NCI-H1694 (cell line): ENCODE data around the gene LIPG.

Experiments
- DNase-seq: peaks from one replicate; lab custom pipeline; 2025; lab: John Stamatoyannopoulos, UW

LIPG gene

GRCh38 chr18:49546719-49547273 is 15.1 kb upstream of the LIPG start:
- no peak for DNase-seq

DNA sequence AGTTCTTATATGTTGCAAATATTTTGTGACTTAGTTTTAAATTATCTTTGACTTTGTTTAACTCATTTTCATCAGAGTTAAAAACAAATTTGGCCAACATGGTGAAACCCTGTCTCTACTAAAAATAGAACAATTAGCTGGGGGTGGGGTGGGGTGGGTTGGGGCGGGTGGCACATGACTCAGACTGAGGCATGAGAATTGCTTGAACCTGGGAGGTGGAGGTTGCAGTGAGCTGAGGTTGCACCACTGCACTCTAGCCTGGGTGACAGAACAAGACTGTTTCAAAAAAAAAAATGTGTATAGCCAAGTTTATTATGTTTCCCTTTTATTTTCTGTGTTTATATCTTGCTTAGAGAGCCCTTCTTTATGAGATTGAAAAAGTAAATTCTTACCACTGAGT is 14.2 kb upstream of the LIPG start:
- DNase-seq: no peak

- no peak for DNase-seq
Measured at GRCh38 chr18:49548229-49548636, 13.6 kb upstream of the LIPG start.

DNA sequence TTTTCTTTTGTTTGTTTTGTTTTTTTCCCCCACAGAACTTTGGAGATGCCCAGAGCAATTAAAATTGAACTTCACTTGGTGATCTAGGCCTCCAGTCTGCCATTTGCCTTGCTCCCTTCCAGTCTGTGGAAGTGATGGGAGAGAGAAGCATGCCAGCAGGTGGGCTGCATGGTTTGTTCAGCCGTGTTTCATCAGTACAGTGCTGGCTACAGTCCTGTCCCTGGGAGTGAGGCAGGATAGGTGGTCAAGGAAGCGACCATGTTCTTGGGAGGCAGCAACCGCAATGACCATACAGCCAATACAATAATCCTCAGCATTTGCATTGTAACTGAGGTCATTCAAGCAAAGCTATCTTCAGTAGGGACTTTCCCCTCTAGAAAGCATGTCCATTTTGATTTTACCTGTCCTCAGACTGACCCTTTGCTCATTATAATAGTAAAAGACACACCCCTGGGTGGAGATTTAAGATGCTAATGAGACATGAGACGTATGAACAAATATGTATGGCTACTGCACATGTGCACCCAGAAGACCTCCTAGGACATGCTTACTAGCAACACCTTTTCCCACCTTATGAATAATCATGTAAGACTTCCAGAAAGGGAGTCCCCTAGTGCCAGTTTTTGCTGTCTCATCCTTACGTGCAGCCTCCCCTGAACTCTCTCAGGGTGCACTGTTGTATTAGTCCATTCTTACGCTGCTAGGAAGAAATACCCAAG is 11.1 kb upstream of the LIPG start:
- no peak for DNase-seq

GRCh38 chr18:49553003-49553402 is 8.9 kb upstream of the LIPG start:
- no peak for DNase-seq

DNA sequence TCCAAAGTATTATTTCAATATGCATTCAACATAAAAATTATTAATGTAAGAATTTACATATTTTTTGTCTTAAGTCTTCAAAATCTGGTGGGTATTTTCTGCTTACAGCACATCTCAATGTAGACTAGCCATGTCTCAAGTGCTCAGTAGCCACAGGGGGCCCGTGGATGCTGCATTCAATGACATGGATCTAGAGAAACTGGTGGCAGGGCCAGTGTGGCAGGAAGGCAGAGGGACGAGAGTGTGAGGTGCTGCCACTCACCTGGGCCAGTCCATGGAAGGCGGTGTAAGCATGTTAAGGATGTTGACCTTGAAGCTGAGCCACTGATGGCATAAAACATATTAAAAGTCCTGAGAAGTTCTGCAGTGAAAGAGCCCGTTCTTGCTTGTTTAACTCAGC is 6.2 kb upstream of the LIPG start:
- no peak for DNase-seq

GRCh38 chr18:49558356-49558755 is 3.5 kb upstream of the LIPG start:
- DNase-seq: no peak

GRCh38 chr18:49559326-49559931 is 2.4 kb upstream of the LIPG start:
- peak; percentile 36 for DNase-seq

DNA sequence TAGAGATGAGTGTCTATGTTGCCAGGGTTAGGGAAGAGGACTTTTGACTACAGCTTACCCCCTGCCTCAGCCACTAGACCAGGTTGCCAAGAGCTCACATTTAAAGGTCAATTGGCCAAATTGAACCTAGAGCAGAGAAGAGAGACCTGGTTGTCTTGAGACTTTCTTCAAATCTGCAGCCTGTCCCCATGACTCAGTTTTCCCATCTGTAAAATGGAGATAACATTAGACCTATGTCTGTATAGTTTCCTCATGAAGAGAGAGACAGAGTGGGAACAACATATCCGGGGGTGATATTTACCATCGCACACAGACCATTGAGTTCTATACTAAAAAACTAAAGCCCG is 1.6 kb upstream of the LIPG start:
- no peak for DNase-seq

DNA sequence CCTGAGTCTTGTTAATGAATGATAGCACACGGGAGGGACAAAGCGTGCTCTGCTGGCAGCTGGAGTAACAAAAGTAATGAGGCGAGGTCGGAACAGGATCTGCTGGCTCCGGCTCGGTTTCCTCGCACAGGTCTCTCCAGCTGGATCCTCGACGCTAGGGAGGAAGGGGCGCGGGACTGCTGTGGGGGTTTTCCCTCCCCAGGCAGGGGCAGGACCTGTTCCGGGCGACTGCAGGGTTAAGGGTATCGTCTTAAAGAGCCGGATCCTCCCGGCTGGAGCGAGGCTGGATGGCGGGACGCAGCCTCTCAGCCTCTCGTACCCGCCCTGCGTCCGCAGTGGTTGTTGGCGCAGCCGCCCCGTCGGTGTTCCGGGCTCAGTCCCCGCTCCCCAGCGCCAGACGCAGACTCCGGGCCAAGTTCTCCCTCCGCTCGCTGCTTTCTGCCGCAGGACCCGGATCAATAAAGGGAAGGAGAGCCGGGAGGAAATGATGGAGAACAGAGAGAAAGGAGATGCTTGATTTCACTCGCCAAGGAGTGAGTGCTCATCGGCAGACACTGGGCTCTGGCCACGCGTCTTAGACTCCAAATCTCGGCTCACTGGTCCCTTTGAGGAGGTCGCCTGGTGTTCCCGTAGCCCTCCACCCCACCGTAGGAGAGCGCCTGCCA is 1.1 kb upstream of the LIPG start:
- peak; percentile 17 for DNase-seq

DNA sequence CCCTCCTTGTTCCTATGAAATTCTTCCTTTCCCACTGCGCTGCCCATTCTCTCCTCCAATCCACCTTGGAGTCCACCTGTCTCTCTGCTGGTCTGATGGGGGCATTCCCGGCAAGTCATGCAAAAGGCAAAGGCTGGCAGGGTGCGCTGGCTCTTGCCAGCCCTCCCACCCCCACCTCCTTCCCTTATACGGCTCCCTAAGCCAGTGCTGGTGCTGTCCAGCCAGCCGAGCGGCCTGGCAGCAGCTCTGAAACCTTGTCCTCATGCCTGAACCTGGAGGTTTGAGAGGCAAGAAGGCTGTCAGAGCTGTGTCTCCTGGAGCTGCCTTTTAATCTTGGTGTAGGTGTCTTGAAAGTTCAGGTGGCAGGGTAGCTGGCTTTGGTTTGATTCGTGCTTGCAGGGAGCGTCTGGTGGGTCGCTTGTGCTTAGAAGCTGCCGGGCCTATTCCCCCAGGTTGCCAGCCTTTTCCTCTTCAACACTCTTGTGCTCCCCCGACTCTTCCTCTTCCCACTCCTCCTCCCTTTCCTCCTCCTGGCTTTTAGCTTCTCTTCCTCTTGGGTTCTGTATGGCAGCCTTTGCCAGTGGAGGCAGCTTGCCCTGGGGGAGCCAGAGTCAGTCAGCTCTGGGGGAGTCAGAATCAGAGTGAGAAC is 748 bp downstream of the LIPG start:
- DNase-seq: no peak

GRCh38 chr18:49563130-49563540 is 1.3 kb downstream of the LIPG start:
- DNase-seq: no peak

DNA sequence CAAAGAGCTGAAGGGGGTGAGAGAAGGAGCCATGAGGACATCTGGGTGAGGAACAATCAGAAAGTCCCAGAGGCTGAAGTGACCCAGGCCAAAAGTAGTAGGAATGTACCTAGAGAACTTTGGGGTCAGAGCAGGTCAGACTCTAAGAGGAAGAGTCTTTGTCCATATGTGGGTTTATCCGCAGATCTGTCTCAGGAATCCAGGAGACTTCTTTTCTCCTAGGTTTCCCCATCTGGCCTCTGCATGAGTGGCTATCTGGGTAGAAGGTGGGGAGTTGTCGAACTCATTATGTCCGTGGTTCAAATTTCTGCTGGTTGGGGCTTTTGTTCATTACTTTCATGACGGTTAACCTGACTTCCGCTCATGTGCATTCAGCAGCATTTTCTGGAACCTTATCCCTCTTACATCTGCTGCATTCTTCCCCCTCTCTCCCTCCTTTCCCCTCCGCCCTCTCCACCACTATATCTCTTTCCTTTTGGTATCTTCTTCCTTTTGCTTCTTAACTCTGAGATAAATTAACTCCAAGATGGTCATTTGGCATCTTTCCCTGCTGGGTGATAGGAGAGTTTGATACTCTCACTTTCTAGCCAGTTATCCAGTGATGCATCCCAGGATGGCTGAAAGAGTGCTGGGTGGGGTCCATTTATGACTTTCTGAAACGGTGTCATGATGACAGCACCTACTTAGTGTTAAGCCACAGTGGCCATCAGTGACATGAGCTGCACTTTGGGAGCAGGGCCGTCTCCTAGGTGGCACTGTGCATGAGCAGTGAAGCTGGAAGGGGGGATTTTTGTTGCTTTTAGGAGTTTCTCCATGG is 2.1 kb downstream of the LIPG start:
- no peak for DNase-seq

DNA sequence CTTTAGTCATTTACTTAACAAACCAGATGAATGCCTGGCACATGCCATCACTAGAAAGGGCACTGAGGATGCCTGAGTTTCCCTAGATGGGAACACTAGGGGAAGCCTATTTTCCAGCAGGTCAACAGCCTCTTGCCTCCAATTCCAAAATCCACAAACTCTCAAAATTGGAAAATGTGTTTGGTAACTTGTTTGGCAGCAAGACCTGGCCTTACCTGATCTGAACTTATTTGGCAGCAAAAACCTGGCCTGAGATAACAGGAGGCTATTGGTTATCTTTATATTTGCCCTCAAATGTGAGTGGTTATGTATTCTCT is 2.6 kb downstream of the LIPG start:
- DNase-seq: no peak

- no peak for DNase-seq
Measured at GRCh38 chr18:49565101-49565500, 3.2 kb downstream of the LIPG start.

- DNase-seq: no peak
Measured at GRCh38 chr18:49565612-49566011, 3.8 kb downstream of the LIPG start.

GRCh38 chr18:49566217-49566770 is 4.4 kb downstream of the LIPG start:
- no peak for DNase-seq

DNA sequence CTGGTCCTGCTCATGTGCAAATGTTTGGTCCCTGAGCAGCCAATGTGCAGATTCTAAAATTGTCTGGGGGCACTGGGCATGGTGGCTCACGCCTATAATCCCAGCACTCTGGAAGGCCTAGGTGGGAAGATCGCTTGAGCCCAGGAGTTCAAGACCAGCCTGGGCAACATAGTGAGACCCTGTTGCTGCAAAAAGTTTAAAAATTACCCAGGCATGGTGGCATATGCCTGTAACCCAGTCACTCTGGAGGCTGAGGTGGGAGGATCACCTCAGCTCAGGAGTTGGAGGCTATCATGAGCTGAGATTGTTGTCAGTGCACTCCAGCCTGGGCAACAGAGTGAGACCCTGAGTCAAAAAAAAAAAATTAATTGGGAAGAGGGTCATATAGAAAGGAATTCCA is 5.1 kb downstream of the LIPG start:
- DNase-seq: no peak

- no peak for DNase-seq
Measured at GRCh38 chr18:49569724-49570123, 7.9 kb downstream of the LIPG start.

GRCh38 chr18:49570836-49571235 is 9.0 kb downstream of the LIPG start:
- DNase-seq: no peak

DNA sequence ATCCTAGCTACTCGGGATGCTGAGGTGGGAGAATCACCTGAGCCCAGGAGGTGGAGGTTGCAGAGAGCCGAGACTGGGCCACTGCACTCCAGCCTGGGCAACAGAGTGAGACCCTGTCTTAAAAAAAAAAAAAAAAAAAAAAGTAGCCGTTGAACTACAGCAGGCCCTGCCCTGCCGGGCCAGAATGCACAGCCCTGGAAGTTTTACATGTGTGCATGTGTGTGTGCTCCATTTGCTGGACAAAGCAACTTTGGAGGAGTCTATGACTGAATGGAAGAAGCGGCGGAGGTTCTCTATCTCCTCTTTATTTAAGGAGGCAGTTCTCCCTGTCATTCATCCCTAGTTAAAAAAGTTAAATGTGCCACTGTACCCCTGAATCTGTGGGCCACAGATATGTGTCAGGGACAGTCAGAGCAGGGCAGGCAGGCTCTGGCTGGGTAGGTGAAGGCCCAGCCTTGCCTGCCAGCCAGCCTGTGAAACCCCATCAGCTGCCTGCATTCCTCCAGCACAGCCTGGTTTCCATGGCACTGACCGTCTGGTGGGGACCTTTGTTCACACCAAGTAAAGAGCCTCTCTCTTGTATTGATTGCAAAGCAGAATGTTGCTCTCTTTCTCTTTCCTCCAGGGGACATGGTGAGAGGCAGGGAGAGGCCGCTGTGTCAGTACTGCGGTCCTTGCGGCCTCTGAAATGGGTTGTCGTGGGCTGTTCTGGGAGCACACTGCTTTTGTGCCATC is 10.9 kb downstream of the LIPG start:
- no peak for DNase-seq
